Stimulated activated CD8-positive, alpha-beta memory T cell treated with anti-CD3 and anti-CD28 coated beads, Interleukin-7, amount 100 ng/mL, for 24 hours (primary cell): ENCODE results near the gene EDN1.
A peak's percentile ranks its signal among the peaks of the same experiment; 100 is the strongest.

Experiments used
- DNase-seq: peaks from one replicate; pipeline ENCODE4 v3.0.0-alpha.2; 2020; ENCODE audit warnings: low read depth

Gene EDN1

GRCh38 chr6:12289933-12290820, at the start of gene EDN1:
Gene EDN1 (plus strand): TSS chr6:12290361. CDS start chr6:12290630, 269 bp downstream.
- DNase-seq, result peak; percentile 27

GRCh38 chr6:12241493-12242175, 48.5 kb upstream of the EDN1 start:
- no peak for DNase-seq

- no peak for DNase-seq
These were observed 47.0 kb upstream of the EDN1 start for GRCh38 chr6:12243169-12243568.

GRCh38 chr6:12245360-12245759, 44.8 kb upstream of the EDN1 start:
- DNase-seq, result no peak

- no peak for DNase-seq
These were observed 44.1 kb upstream of the EDN1 start for GRCh38 chr6:12245763-12246718.

- no peak for DNase-seq
These were observed 43.3 kb upstream of the EDN1 start for GRCh38 chr6:12246900-12247299.

- DNase-seq, result no peak
These were observed 40.4 kb upstream of the EDN1 start for GRCh38 chr6:12249541-12250382.

- no peak for DNase-seq
These were observed 39.8 kb upstream of the EDN1 start for GRCh38 chr6:12250383-12250770.

GRCh38 chr6:12254210-12254609, 36.0 kb upstream of the EDN1 start:
- no peak for DNase-seq

GRCh38 chr6:12258191-12258590, 32.0 kb upstream of the EDN1 start:
- DNase-seq, result no peak

- DNase-seq, result no peak
These were observed 31.5 kb upstream of the EDN1 start for GRCh38 chr6:12258591-12259075.

- no peak for DNase-seq
These were observed 29.6 kb upstream of the EDN1 start for GRCh38 chr6:12260458-12261093.

- DNase-seq, result no peak
These were observed 28.7 kb upstream of the EDN1 start for GRCh38 chr6:12261502-12261901.

- no peak for DNase-seq
These were observed 27.7 kb upstream of the EDN1 start for GRCh38 chr6:12262236-12263061.

GRCh38 chr6:12263403-12263802, 26.8 kb upstream of the EDN1 start:
- DNase-seq, result no peak

- no peak for DNase-seq
These were observed 25.5 kb upstream of the EDN1 start for GRCh38 chr6:12264671-12265070.

GRCh38 chr6:12265296-12265695, 24.9 kb upstream of the EDN1 start:
- DNase-seq, result no peak

GRCh38 chr6:12265791-12266190, 24.4 kb upstream of the EDN1 start:
- no peak for DNase-seq

GRCh38 chr6:12266571-12266970, 23.6 kb upstream of the EDN1 start:
- DNase-seq, result no peak

GRCh38 chr6:12269110-12269509, 21.1 kb upstream of the EDN1 start:
- no peak for DNase-seq
